ENCODE data around the gene SORCS2. TPM values are rescaled to one million over a fixed set of nuclear protein-coding genes. Genes with fewer than 3 reads are reported as not detected.

The SORCS2 gene
- total RNA-seq, 1 experiment from 2014 or later: 0.15 TPM

DNA sequence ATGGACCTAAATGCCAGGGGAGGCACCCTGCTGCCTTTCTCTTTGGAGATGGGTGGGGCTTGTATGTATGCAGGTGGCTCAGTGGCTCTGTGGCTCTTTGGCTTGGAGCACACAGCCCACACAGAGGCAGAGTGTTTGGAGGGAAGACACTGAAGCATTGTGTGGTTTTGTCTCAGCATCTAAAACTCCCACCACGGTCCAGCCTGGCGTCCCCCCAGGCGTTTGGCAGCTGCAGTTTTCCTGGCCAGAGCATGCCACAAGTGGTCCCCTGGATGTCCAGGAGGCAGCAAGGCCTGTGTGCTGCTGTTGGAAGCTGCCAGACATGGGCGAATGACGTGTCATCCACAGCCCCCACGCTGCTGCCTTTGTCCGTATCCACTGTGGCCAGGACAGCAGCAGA, 274.6 kb downstream of the SORCS2 start:
- no peak for ATAC-seq
- Histone ChIP-seq H3K9me3 (ENCODE audit: control insufficient read depth, insufficient read depth, low read depth, low read length) (no peaks in the 10 kb centered on the region), H3K27ac (ENCODE audit: low read length) (no peak overlapping the region), H3K4me3 (ENCODE audit: low read depth in 2 of 2, low read length in 2 of 2) (no peak overlapping the region), H3K36me3 (ENCODE audit: control insufficient read depth, insufficient read depth, low read length) (no peaks in the 10 kb centered on the region), H3K4me1 (ENCODE audit: control insufficient read depth, insufficient read depth, low read length) (no peaks in the 10 kb centered on the region), H3K27me3 (ENCODE audit: control insufficient read depth, insufficient read depth, low read length) (no peaks in the 10 kb centered on the region)
- intact Hi-C loops (cut with micrococcal nuclease; ENCODE audit: unreplicated experiment) (no loop called here), in situ Hi-C loops (cut with HindIII; ENCODE audit: low pct_unique_long_range_greater_than_20kb, low sequenced_read_pairs) (no loop called here)
- TF ChIP-seq SIN3A (IDR thresholded peaks at IDR 0.05; ENCODE audit: borderline replicate concordance, insufficient read depth, low read depth, low read length): no peak
- TF ChIP-seq, protein P1, sequence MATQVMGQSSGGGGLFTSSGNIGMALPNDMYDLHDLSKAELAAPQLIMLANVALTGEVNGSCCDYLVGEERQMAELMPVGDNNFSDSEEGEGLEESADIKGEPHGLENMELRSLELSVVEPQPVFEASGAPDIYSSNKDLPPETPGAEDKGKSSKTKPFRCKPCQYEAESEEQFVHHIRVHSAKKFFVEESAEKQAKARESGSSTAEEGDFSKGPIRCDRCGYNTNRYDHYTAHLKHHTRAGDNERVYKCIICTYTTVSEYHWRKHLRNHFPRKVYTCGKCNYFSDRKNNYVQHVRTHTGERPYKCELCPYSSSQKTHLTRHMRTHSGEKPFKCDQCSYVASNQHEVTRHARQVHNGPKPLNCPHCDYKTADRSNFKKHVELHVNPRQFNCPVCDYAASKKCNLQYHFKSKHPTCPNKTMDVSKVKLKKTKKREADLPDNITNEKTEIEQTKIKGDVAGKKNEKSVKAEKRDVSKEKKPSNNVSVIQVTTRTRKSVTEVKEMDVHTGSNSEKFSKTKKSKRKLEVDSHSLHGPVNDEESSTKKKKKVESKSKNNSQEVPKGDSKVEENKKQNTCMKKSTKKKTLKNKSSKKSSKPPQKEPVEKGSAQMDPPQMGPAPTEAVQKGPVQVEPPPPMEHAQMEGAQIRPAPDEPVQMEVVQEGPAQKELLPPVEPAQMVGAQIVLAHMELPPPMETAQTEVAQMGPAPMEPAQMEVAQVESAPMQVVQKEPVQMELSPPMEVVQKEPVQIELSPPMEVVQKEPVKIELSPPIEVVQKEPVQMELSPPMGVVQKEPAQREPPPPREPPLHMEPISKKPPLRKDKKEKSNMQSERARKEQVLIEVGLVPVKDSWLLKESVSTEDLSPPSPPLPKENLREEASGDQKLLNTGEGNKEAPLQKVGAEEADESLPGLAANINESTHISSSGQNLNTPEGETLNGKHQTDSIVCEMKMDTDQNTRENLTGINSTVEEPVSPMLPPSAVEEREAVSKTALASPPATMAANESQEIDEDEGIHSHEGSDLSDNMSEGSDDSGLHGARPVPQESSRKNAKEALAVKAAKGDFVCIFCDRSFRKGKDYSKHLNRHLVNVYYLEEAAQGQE (IDR thresholded peaks at IDR 0.05; ENCODE audit: insufficient read depth in 1 of 2, low read depth in 2 of 2, low read length in 1 of 2): no peak
- TF ChIP-seq TCF7L2 (IDR thresholded peaks at IDR 0.05; ENCODE audit: low read depth, low read length): no peak
- no peak for TF ChIP-seq POLR2AphosphoS5 (IDR thresholded peaks at IDR 0.05; ENCODE audit: low read depth, low read length)
- TF ChIP-seq, protein P2, sequence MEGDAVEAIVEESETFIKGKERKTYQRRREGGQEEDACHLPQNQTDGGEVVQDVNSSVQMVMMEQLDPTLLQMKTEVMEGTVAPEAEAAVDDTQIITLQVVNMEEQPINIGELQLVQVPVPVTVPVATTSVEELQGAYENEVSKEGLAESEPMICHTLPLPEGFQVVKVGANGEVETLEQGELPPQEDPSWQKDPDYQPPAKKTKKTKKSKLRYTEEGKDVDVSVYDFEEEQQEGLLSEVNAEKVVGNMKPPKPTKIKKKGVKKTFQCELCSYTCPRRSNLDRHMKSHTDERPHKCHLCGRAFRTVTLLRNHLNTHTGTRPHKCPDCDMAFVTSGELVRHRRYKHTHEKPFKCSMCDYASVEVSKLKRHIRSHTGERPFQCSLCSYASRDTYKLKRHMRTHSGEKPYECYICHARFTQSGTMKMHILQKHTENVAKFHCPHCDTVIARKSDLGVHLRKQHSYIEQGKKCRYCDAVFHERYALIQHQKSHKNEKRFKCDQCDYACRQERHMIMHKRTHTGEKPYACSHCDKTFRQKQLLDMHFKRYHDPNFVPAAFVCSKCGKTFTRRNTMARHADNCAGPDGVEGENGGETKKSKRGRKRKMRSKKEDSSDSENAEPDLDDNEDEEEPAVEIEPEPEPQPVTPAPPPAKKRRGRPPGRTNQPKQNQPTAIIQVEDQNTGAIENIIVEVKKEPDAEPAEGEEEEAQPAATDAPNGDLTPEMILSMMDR (IDR thresholded peaks at IDR 0.05): no peak
- CTCF ChIA-PET: no interaction called here
- no peak for DNase-seq (ENCODE audit: low read depth, low spot score)
- BruUV-seq (replicated peaks): no TSS peak
- POLR2A ChIA-PET: no interaction called here

DNA sequence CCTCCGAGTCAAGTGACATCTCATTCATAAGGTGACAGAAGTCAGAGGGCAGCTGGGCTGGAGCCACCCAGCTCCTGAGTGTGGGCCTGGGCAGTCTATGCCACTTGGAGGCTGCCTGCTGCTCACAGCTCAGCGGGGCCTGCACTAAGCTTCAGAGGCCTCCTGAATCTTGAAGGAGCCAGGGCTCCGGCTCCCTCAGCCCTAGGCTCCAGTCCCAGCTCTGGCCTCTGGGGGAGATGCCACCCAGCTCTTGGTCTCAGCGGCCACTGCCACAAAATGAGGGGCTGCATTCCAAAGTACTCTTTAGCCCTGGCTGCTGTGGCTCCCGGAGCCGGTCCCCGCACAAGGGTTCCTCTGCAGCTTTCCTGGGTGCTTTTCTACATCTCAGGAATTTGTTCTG, 275.1 kb downstream of the SORCS2 start:
- no peaks in the 10 kb centered on the region for H3K4me1 ChIP-seq (ENCODE audit: control insufficient read depth, insufficient read depth, low read length)
- ATAC-seq: no peak
- POLR2A ChIA-PET: no interaction called here
- no peaks in the 10 kb centered on the region for H3K27me3 ChIP-seq (ENCODE audit: control insufficient read depth, insufficient read depth, low read length)
- in situ Hi-C loops (cut with HindIII; ENCODE audit: low pct_unique_long_range_greater_than_20kb, low sequenced_read_pairs): no loop called here
- no peak overlapping the region for H3K27ac ChIP-seq (ENCODE audit: low read length)
- no peak for DNase-seq (ENCODE audit: low read depth, low spot score)
- no peak overlapping the region for H3K4me3 ChIP-seq (ENCODE audit: low read depth in 2 of 2, low read length in 2 of 2)
- no peaks in the 10 kb centered on the region for H3K9me3 ChIP-seq (ENCODE audit: control insufficient read depth, insufficient read depth, low read depth, low read length)
- no peaks in the 10 kb centered on the region for H3K36me3 ChIP-seq (ENCODE audit: control insufficient read depth, insufficient read depth, low read length)
- intact Hi-C loops (cut with micrococcal nuclease; ENCODE audit: unreplicated experiment): no loop called here
- BruUV-seq (replicated peaks): no TSS peak
- TF ChIP-seq, protein P1 (IDR thresholded peaks at IDR 0.05; ENCODE audit: insufficient read depth in 1 of 2, low read depth in 2 of 2, low read length in 1 of 2): no peak
- TF ChIP-seq, protein P2 (IDR thresholded peaks at IDR 0.05): no peak
- TF ChIP-seq TCF7L2 (IDR thresholded peaks at IDR 0.05; ENCODE audit: low read depth, low read length) (no peak), SIN3A (IDR thresholded peaks at IDR 0.05; ENCODE audit: borderline replicate concordance, insufficient read depth, low read depth, low read length) (no peak), POLR2AphosphoS5 (IDR thresholded peaks at IDR 0.05; ENCODE audit: low read depth, low read length) (no peak)
- CTCF ChIA-PET: no interaction called here

Data from Panc1 (cell line).